HFFc6 (cell line): ENCODE measurements around the gene UGP2. TPM values are rescaled to one million over a fixed set of nuclear protein-coding genes. Genes with fewer than 3 reads are reported as not detected.
A peak's percentile ranks its signal among the peaks of the same experiment; 100 is the strongest.

Experiments
- DNase-seq: peaks from one replicate; pipeline ENCODE4 v3.0.0-alpha.2; 2018
- H3K27ac Mint-ChIP-seq: 2 replicates; pipeline ENCODE4 v1.8.0; 2020; ENCODE audit warnings: mild to moderate bottlenecking, mixed read lengths
- H3K27me3 Mint-ChIP-seq: 2 replicates; pipeline ENCODE4 v1.8.0; 2021; ENCODE audit warnings: mild to moderate bottlenecking, moderate library complexity, mixed read lengths; ENCODE audit not compliant: insufficient read depth
- H3K36me3 Mint-ChIP-seq: 2 replicates; pipeline ENCODE4 v1.8.0; 2021; ENCODE audit warnings: low read depth, mixed read lengths
- H3K4me1 Mint-ChIP-seq: 2 replicates; pipeline ENCODE4 v1.8.0; 2020; ENCODE audit warnings: low read depth, mixed read lengths
- H3K4me3 Mint-ChIP-seq: 2 replicates; pipeline ENCODE4 v1.8.0; 2020; ENCODE audit warnings: mild to moderate bottlenecking, moderate library complexity, mixed read lengths
- H3K9me3 Mint-ChIP-seq: 2 replicates; pipeline ENCODE4 v1.8.0; 2020; ENCODE audit warnings: mild to moderate bottlenecking, mixed read lengths
- CTCF ChIP-seq: fragments of 200-600 bp; sonication (generic); IDR thresholded peaks from 2 replicates; pipeline ENCODE4 v1.5.0; 2021; ENCODE audit warnings: antibody characterized with exemption, mild to moderate bottlenecking
- total RNA-seq, 6 experiments: library from RNA; stranded (reverse); fragmentation: NEBNext Ultra II Directional; extraction: Animal tissue kit (Norgen Biotek cat#: 25700); gene quantifications; 2 replicates in 1 of 6; 3 replicates in 5 of 6; pipeline ENCODE4 v1.2.3, GENCODE V29; 2021

Gene UGP2
- total RNA-seq, 6 experiments from 2014 or later = 150 to 199 (median 172) TPM

DNA sequence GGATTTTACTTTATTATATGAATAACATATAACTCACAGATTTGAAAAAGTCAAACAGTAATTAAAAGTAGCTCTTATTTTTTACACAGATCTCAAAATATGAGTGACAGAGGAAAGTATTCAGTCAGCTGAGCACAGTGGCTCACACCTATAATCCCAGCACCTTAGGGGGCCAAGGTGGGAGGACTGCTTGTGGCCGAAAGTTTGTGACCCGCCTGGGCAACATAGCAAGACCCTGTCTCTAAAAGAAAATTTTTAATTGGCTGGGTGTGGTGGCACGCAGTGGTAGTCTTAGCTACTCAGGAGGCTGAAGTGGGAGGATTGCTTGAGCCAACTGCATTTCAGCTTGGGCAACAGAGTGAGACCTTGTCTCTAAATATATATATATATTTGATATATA lies 19.2 kb upstream of the UGP2 start:
- Mint-ChIP-seq H3K4me3 (no peak overlapping the region), H3K9me3 (no peaks in the 10 kb centered on the region), H3K27ac (no peak overlapping the region), H3K4me1 (peaks cover 21% of the 10 kb centered on the region), H3K27me3 (no peaks in the 10 kb centered on the region), H3K36me3 (no peaks in the 10 kb centered on the region)
- DNase-seq = no peak
- no peak for TF ChIP-seq CTCF

- no peaks in the 10 kb centered on the region; the same call in 1 of the 2 replicates for H3K27me3 Mint-ChIP-seq
Measured at GRCh38 chr2:63827749-63828148, 13.9 kb upstream of the UGP2 start.

GRCh38 chr2:63831176-63831575 lies 10.5 kb upstream of the UGP2 start:
- no peak overlapping the region for H3K27ac Mint-ChIP-seq
- H3K4me1 Mint-ChIP-seq = peaks cover 27% of the 10 kb centered on the region
- H3K36me3 Mint-ChIP-seq = no peaks in the 10 kb centered on the region
- no peaks in the 10 kb centered on the region; the same call in 1 of the 2 replicates for H3K27me3 Mint-ChIP-seq
- DNase-seq = no peak
- no peaks in the 10 kb centered on the region for H3K9me3 Mint-ChIP-seq
- no peak for TF ChIP-seq CTCF
- H3K4me3 Mint-ChIP-seq = no peak overlapping the region

More at GRCh38 chr2:63827749-63828148, 13.9 kb upstream of the UGP2 start:
- no peaks in the 10 kb centered on the region for H3K36me3 Mint-ChIP-seq
- H3K4me3 Mint-ChIP-seq = peak overlapping the region; percentile 26
- no peaks in the 10 kb centered on the region for H3K9me3 Mint-ChIP-seq
- no peak for TF ChIP-seq CTCF
- peak; percentile 85 for DNase-seq
- H3K4me1 Mint-ChIP-seq = peaks cover 31% of the 10 kb centered on the region
- H3K27ac Mint-ChIP-seq = peak overlapping the region; percentile 27

DNA sequence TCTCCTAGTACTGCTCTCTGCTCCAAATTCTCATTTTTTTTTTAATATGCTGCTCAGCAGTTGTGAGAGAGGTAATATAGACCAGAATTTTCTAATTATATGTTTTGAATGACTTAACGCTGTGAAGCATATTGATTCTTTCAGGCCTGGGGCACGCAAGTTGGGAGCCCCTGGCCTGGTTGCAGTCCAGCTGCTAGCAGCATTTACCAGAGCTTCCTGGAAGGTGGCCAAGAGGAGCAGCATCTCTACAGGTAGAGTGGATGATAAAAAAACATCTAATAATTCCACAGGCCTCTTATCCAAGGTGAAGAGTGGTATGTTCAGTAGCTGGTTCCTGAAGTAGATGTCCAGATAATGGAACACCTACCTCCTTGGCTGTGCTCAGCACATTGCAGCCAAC lies 7.3 kb upstream of the UGP2 start:
- no peak overlapping the region for H3K27ac Mint-ChIP-seq
- no peak for DNase-seq
- H3K4me3 Mint-ChIP-seq = no peak overlapping the region
- peaks cover 9% of the 10 kb centered on the region for H3K4me1 Mint-ChIP-seq
- H3K27me3 Mint-ChIP-seq = no peaks in the 10 kb centered on the region; the same call in 1 of the 2 replicates
- no peaks in the 10 kb centered on the region for H3K9me3 Mint-ChIP-seq
- no peak for TF ChIP-seq CTCF
- H3K36me3 Mint-ChIP-seq = no peaks in the 10 kb centered on the region

DNA sequence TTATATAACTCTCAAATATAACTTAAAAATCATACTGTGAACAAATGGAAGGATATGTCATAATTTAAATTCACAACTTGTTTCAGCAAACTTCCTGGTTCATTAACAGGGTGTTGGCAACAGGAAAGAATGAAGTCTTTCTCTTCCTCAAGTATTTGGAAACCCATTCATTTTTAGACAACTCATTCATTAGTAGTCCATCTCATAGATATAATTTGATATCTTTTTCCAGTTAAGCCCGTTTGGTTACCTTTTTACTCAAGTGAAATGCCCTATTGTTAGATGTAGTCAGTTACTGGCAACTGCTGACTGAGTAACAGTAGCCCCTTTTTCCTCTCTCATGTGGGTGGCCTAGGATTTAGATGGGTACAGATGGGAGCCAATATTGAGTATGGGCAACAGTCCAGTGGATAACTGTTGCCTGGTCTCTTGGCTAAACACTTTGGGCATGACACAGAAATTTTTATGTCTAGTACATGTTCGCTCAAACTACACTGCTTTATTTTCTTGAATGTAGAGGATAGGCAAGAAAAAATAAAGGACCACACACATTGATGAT lies 4.6 kb upstream of the UGP2 start:
- Mint-ChIP-seq H3K9me3 (no peaks in the 10 kb centered on the region), H3K27me3 (peaks cover 4% of the 10 kb centered on the region), H3K27ac (no peak overlapping the region), H3K36me3 (peaks cover 5% of the 10 kb centered on the region), H3K4me1 (peaks cover 20% of the 10 kb centered on the region), H3K4me3 (no peak overlapping the region)
- DNase-seq = no peak
- TF ChIP-seq CTCF = no peak
